Measurements from ENCODE around the gene ZNF341. TPM values are rescaled to one million over a fixed set of nuclear protein-coding genes. Genes with fewer than 3 reads are reported as not detected.

The ZNF341 gene
- total and polyA plus RNA-seq, 9 of the 15 experiments (the other 6 are each of a cell fraction or from before 2014, with no cell fraction given) = 0.08 to 2.6 (median 1.0) TPM

- TF ChIP-seq, protein P1, sequence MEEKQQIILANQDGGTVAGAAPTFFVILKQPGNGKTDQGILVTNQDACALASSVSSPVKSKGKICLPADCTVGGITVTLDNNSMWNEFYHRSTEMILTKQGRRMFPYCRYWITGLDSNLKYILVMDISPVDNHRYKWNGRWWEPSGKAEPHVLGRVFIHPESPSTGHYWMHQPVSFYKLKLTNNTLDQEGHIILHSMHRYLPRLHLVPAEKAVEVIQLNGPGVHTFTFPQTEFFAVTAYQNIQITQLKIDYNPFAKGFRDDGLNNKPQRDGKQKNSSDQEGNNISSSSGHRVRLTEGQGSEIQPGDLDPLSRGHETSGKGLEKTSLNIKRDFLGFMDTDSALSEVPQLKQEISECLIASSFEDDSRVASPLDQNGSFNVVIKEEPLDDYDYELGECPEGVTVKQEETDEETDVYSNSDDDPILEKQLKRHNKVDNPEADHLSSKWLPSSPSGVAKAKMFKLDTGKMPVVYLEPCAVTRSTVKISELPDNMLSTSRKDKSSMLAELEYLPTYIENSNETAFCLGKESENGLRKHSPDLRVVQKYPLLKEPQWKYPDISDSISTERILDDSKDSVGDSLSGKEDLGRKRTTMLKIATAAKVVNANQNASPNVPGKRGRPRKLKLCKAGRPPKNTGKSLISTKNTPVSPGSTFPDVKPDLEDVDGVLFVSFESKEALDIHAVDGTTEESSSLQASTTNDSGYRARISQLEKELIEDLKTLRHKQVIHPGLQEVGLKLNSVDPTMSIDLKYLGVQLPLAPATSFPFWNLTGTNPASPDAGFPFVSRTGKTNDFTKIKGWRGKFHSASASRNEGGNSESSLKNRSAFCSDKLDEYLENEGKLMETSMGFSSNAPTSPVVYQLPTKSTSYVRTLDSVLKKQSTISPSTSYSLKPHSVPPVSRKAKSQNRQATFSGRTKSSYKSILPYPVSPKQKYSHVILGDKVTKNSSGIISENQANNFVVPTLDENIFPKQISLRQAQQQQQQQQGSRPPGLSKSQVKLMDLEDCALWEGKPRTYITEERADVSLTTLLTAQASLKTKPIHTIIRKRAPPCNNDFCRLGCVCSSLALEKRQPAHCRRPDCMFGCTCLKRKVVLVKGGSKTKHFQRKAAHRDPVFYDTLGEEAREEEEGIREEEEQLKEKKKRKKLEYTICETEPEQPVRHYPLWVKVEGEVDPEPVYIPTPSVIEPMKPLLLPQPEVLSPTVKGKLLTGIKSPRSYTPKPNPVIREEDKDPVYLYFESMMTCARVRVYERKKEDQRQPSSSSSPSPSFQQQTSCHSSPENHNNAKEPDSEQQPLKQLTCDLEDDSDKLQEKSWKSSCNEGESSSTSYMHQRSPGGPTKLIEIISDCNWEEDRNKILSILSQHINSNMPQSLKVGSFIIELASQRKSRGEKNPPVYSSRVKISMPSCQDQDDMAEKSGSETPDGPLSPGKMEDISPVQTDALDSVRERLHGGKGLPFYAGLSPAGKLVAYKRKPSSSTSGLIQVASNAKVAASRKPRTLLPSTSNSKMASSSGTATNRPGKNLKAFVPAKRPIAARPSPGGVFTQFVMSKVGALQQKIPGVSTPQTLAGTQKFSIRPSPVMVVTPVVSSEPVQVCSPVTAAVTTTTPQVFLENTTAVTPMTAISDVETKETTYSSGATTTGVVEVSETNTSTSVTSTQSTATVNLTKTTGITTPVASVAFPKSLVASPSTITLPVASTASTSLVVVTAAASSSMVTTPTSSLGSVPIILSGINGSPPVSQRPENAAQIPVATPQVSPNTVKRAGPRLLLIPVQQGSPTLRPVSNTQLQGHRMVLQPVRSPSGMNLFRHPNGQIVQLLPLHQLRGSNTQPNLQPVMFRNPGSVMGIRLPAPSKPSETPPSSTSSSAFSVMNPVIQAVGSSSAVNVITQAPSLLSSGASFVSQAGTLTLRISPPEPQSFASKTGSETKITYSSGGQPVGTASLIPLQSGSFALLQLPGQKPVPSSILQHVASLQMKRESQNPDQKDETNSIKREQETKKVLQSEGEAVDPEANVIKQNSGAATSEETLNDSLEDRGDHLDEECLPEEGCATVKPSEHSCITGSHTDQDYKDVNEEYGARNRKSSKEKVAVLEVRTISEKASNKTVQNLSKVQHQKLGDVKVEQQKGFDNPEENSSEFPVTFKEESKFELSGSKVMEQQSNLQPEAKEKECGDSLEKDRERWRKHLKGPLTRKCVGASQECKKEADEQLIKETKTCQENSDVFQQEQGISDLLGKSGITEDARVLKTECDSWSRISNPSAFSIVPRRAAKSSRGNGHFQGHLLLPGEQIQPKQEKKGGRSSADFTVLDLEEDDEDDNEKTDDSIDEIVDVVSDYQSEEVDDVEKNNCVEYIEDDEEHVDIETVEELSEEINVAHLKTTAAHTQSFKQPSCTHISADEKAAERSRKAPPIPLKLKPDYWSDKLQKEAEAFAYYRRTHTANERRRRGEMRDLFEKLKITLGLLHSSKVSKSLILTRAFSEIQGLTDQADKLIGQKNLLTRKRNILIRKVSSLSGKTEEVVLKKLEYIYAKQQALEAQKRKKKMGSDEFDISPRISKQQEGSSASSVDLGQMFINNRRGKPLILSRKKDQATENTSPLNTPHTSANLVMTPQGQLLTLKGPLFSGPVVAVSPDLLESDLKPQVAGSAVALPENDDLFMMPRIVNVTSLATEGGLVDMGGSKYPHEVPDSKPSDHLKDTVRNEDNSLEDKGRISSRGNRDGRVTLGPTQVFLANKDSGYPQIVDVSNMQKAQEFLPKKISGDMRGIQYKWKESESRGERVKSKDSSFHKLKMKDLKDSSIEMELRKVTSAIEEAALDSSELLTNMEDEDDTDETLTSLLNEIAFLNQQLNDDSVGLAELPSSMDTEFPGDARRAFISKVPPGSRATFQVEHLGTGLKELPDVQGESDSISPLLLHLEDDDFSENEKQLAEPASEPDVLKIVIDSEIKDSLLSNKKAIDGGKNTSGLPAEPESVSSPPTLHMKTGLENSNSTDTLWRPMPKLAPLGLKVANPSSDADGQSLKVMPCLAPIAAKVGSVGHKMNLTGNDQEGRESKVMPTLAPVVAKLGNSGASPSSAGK (IDR thresholded peaks at IDR 0.05) = peak; percentile 81
- TF ChIP-seq, protein P2, sequence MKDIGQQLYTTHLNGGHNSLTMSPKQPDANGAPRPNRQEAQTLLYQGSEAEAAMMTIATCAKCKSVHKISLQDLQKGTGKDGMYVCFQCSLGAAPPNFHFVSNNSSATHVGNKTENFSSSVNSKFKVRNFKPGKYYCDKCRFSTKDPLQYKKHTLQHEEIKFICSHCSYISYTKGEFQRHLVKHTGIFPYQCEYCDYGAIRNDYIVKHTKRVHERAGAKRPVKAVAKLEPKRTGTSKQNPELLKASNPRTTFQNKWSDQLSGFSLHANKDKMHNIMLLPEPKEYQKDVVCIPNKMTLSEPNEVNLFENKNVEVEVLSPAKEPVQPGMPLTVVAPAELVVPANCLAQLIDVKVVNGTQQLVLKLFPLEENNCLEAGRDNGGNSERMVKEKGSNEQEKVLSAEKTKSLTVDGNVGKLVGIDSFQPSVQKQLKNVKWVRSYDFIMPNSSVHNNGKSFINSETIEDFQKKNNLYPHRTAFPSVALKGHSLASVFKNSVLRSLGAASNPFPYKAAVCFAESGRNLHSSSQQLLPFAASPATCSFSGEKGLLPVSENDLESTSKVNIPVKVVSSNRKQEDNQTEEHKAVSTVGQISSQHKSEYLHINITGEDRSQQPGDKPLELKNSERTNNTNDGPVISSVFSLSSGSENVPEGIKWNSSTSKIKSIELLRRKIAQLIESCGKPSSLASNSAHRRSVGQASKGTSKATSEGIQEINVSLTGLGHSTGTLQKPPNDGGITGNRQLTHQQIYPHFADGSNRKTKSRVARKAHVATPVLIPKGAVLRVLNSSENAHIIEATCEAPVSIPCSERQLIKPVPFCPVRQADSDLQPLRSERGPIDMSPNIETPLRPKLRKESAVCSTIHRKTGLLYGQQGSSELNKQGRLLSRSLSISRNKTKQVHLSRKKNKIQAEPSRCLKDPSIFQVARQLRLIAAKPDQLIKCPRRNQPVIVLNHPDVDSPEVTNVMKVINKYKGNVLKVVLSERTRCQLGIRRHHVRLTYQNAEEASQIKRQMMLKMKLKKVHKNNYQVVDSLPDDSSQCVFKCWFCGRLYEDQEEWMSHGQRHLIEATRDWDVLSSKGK (CRISPR knock-in tag; IDR thresholded peaks at IDR 0.05) = no peak
- TF ChIP-seq RBM39 (optimal IDR thresholded peaks at IDR 0.05; ENCODE audit: low read depth, low read length) (no peak), LEF1 (IDR thresholded peaks at IDR 0.05) (no peak)
- TF ChIP-seq, protein P3, sequence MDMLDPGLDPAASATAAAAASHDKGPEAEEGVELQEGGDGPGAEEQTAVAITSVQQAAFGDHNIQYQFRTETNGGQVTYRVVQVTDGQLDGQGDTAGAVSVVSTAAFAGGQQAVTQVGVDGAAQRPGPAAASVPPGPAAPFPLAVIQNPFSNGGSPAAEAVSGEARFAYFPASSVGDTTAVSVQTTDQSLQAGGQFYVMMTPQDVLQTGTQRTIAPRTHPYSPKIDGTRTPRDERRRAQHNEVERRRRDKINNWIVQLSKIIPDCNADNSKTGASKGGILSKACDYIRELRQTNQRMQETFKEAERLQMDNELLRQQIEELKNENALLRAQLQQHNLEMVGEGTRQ (CRISPR knock-in tag; IDR thresholded peaks at IDR 0.05) = no peak
- TF ChIP-seq, protein P4, sequence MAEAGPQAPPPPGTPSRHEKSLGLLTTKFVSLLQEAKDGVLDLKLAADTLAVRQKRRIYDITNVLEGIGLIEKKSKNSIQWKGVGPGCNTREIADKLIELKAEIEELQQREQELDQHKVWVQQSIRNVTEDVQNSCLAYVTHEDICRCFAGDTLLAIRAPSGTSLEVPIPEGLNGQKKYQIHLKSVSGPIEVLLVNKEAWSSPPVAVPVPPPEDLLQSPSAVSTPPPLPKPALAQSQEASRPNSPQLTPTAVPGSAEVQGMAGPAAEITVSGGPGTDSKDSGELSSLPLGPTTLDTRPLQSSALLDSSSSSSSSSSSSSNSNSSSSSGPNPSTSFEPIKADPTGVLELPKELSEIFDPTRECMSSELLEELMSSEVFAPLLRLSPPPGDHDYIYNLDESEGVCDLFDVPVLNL (CRISPR knock-in tag; IDR thresholded peaks at IDR 0.05; ENCODE audit: low read depth) = no peak
- TF ChIP-seq, protein P5, sequence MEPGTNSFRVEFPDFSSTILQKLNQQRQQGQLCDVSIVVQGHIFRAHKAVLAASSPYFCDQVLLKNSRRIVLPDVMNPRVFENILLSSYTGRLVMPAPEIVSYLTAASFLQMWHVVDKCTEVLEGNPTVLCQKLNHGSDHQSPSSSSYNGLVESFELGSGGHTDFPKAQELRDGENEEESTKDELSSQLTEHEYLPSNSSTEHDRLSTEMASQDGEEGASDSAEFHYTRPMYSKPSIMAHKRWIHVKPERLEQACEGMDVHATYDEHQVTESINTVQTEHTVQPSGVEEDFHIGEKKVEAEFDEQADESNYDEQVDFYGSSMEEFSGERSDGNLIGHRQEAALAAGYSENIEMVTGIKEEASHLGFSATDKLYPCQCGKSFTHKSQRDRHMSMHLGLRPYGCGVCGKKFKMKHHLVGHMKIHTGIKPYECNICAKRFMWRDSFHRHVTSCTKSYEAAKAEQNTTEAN (CRISPR knock-in tag; IDR thresholded peaks at IDR 0.05) = no peak
Observed at GRCh38 chr20:33732166-33732970, 572 bp downstream of the ZNF341 start (continued).

Measured in K562 (cell line).